ENCODE data around the gene EIF2S3B.

Gene EIF2S3B

DNA sequence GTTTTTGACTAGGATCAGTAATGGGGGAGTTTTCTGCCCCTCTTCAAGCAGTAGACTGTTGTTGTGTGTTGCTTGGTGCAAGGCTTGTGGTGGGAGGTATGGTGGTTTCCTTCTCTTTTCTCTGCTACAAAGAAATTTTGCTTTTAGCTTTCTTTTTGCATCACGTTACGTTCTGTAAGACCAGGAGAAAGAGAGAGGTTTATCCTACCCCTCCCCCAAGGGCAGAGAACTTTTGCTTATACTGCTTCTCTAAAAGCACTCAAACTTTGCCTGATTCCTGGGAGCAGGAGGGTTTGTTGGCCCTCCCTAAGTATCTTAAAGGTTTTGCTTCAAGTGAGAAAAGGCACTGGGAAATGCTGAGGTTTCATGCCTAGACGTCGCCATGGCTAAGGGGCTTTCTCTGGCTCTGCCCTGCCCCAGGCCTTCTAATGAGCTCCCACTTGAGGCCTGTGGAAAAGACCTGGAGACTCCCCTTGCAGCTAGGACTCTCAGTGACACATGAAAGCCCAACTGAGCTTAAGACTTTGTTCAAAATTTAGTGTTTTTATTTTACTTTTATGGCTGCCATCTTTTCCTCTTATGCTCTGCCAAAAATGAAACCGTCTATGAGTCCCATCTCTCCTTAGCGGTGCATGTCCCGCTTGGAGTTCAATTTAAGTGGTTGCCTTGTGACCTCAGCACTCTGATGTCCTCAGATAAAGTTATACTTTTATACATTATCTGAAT, 49.2 kb downstream of the EIF2S3B start:
- no peak for DNase-seq

DNA sequence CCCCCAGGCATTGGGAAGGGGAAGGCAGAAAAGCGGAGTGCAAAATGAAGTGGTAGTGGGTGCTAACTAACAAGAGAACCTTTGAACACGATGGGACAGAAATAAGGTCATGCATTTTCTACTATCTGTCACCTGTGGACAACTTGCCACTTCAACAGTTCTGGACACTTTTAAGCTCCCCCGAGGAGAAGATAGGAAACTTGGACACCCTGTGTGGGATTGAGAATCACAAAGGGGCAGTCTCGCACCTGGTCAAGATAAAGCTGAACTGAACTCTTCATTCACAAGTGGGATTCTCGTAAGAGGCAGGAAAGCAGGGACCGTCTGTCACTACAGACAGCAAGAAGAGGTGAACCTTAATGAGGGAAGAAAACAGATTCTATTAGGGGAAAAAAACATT, 51.6 kb downstream of the EIF2S3B start:
- DNase-seq: peak; percentile 32 to 54

DNA sequence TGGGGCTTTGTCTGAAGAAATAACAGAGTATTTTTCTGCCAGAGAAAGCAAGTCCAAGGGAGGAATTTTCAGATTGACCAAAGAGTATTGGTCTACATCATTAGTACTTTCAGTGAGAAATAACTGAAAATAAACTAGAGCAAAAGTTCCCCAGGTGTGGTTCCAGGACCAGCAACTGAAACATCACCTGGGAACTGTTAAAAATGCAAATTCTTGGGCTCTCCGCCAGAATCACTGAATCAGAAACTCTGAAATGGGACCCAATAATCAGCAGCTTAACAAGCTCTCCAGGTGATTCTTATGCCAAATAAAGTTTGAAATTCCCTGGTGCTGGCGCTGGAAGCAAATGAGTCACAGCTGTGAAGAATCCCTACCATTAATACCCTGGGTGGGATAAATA, 52.1 kb downstream of the EIF2S3B start:
- DNase-seq: no peak

Data from NCI-H524 (cell line).